ENCODE results near the gene STK10. TPM values are rescaled to one million over a fixed set of nuclear protein-coding genes. Genes with fewer than 3 reads are reported as not detected.
"Not testable (repeated sequence)": the region's sequence is repeated elsewhere in the genome, so short reads cannot be mapped to it uniquely, and the experiment has no call there.

The STK10 gene
- total and polyA plus RNA-seq, 12 donors: 5.5 to 39.1 (median 19.0) TPM

DNA sequence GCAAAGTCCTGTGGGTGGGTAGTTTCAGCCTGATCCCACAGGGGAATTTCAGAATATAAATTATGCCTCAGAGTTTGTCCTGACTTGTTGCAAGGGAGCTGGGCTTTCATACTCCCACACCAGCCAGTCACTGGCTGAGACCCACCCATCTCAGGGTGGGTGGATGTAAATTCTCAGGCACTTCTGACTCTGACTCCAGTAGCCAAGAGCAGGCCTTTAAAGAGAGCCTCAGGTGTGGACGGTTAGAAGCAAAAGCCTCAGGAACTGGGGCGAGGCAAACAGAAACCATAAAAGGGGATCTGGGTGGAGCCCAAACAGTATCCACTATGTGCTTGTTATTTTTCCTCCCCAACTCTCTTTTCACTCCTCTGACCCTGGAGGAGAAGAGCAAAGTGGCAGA lies 153.0 kb downstream of the STK10 start:
- H3K4me3 ChIP-seq: no peak overlapping the region
- 66 to 79% (median 74%) methylated on average over 2 of the region's 2 CpGs for WGBS, 4 donors
- no peak overlapping the region for H3K27ac ChIP-seq

DNA sequence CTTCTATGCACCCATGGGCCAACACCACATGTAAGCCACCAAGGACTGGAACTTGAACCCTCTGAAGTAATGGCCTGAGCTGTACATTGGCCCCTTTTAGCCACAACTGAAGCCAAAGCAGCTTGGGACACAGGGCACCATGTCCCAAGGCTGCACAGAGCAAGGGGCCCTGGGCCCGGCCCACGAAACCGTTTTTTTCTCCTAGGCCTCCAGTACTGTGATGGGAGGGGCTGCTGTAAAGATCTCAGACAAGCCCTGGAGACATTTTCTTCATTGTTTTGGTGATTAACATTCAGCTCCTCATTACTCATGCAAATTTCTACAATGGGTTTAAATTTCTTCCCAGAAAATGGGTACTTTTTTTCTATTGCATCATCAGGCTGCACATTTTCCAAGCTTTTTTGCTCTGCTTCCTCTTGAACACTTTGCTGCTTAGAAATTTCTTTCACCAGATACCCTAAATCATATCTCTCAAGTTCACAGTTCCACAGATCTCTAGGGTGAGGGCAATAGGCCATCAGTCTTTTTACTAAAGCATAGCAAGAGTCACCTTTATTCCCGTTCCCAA lies 156.0 kb downstream of the STK10 start:
- Histone ChIP-seq H3K36me3 (replicated peaks in 1 of 2) (no peaks in the 10 kb centered on the region), H3K27me3 (no peaks in the 10 kb centered on the region), H3K9me3 (replicated peaks in 1 of 3) (no peaks in the 10 kb centered on the region), H3K27ac (no peak overlapping the region), H3K4me3 (no peak overlapping the region), H3K4me1 (replicated peaks in 1 of 2) (no peaks in the 10 kb centered on the region)
- no peak for DNase-seq
- intact Hi-C loops (cut with DNase I): no loop called here
- WGBS, 4 donors: 94 to 99% (median 96%) methylated on average over 4 of the region's 4 CpGs
- no peak for TF ChIP-seq POLR2A (IDR thresholded peaks at IDR 0.05)
- TF ChIP-seq, protein P1, sequence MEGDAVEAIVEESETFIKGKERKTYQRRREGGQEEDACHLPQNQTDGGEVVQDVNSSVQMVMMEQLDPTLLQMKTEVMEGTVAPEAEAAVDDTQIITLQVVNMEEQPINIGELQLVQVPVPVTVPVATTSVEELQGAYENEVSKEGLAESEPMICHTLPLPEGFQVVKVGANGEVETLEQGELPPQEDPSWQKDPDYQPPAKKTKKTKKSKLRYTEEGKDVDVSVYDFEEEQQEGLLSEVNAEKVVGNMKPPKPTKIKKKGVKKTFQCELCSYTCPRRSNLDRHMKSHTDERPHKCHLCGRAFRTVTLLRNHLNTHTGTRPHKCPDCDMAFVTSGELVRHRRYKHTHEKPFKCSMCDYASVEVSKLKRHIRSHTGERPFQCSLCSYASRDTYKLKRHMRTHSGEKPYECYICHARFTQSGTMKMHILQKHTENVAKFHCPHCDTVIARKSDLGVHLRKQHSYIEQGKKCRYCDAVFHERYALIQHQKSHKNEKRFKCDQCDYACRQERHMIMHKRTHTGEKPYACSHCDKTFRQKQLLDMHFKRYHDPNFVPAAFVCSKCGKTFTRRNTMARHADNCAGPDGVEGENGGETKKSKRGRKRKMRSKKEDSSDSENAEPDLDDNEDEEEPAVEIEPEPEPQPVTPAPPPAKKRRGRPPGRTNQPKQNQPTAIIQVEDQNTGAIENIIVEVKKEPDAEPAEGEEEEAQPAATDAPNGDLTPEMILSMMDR (IDR thresholded peaks at IDR 0.05): no peak

More for the DNA sequence above, 153.0 kb downstream of the STK10 start:
- no peaks in the 10 kb centered on the region for H3K9me3 ChIP-seq (replicated peaks in 1 of 3)
- DNase-seq: no peak
- H3K4me1 ChIP-seq (replicated peaks in 1 of 2): no peaks in the 10 kb centered on the region
- intact Hi-C loops (cut with DNase I): no loop called here
- no peaks in the 10 kb centered on the region for H3K36me3 ChIP-seq (replicated peaks in 1 of 2)
- no peaks in the 10 kb centered on the region for H3K27me3 ChIP-seq
- TF ChIP-seq, protein P1 (IDR thresholded peaks at IDR 0.05): no peak
- TF ChIP-seq POLR2A (IDR thresholded peaks at IDR 0.05): no peak

DNA sequence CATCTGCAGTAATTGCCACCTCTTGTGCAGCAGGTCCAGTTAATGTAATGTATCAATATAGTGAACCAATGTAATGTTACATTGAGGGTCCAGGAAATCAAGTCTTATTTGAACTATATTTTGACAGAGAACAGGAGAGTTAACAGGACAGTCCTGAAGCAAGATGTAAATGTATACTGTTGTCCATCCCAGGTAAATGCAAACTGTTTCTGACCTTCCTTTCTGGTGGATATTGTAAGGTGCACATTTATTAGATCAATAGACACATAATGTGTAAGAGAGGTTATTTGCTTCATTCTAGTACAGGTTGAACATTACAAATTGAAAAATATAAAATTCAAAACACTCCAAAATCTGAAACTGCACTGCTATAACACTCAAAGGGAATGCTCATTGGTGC lies 158.1 kb downstream of the STK10 start:
- Histone ChIP-seq H3K27ac (no peak overlapping the region), H3K27me3 (no peaks in the 10 kb centered on the region), H3K4me3 (no peak overlapping the region), H3K4me1 (replicated peaks in 1 of 2) (no peaks in the 10 kb centered on the region), H3K36me3 (replicated peaks in 1 of 2) (no peaks in the 10 kb centered on the region), H3K9me3 (replicated peaks in 1 of 3) (no peaks in the 10 kb centered on the region)
- intact Hi-C loops (cut with DNase I): no loop called here
- DNase-seq: no peak
- no peak for TF ChIP-seq POLR2A (IDR thresholded peaks at IDR 0.05)
- TF ChIP-seq, protein P1 (IDR thresholded peaks at IDR 0.05): no peak

DNA sequence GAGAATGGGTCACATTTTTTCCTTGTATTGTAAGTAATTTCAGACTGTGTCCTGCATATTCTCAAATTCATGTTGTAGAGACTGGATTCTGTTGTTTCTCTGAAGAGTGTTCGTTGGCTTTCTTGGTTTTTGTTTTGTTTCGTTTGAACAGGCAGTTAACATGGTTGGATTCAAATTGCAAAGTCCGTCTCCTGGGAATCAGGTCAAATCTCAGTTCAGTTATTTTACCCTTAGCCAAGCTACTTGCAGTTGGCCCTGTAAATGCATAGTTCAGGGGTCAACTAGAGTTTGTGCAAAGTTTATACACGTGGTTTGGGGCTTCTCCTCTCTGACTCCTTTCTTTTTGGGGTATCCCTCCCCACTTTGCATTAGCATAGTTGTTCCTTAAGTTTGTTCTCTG lies 159.9 kb downstream of the STK10 start:
- H3K4me1 ChIP-seq (replicated peaks in 1 of 2): no peaks in the 10 kb centered on the region
- no peak overlapping the region for H3K27ac ChIP-seq
- WGBS, 4 donors: 60 to 75% (median 70%) methylated on average over 4 of the region's 4 CpGs
- no peaks in the 10 kb centered on the region for H3K9me3 ChIP-seq (replicated peaks in 1 of 3)
- intact Hi-C loops (cut with DNase I): no loop called here
- H3K4me3 ChIP-seq: no peak overlapping the region
- DNase-seq: no peak
- TF ChIP-seq POLR2A (IDR thresholded peaks at IDR 0.05): no peak
- TF ChIP-seq, protein P1 (IDR thresholded peaks at IDR 0.05): no peak
- no peaks in the 10 kb centered on the region for H3K36me3 ChIP-seq (replicated peaks in 1 of 2)
- H3K27me3 ChIP-seq: no peaks in the 10 kb centered on the region

DNA sequence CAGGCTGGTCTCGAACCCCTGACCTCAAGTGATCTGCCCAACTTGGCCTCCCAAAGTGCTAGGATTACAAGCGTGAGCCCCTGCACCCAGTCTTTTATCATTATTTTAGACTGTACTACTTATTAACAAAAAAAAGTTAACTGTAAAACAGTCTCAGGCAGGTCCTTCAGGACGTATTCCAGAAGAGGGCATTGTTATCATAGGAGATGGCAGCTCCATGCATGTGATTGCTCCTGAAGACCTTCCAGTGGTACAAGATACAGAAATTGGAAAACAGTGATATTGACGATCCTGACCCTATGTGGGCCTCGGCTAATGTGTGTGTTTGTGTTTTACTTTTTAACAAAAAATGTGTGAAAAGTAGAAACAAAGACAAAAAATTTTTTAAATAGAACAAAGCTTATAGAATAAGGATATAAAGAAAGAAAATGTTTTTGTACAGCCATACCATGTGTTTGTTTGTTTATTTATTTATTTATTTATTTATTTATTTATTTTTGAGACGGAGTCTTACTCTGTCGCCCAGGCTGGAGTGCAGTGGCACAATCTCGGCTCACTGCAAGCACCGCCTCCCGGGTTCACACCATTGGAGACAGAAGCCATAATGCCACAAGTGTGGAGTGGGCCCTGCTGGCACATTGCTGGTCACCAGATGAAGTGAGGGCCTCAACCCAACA lies 167.8 kb downstream of the STK10 start:
- H3K9me3 ChIP-seq (replicated peaks in 1 of 3); intact Hi-C loops (cut with DNase I); H3K36me3 ChIP-seq (replicated peaks in 1 of 2); H3K4me3 ChIP-seq; H3K27me3 ChIP-seq; H3K27ac ChIP-seq; H3K4me1 ChIP-seq (replicated peaks in 1 of 2): not testable (repeated sequence)
- WGBS, 4 donors: 75 to 87% (median 80%) methylated on average over 10 of the region's 10 CpGs
- peak in 1 of 7 donors; percentile 41 for DNase-seq
